SU-DHL-6 (cell line): ENCODE data around the gene TNFAIP8.
A peak's percentile ranks its signal among the peaks of the same experiment; 100 is the strongest.
"Not testable (repeated sequence)": the region's sequence is repeated elsewhere in the genome, so short reads cannot be mapped to it uniquely, and the experiment has no call there.

Experiments used
- H2AFZ ChIP-seq: fragments of 200-600 bp; sonication (generic); 2 replicates; pipeline ENCODE4 v1.6.1; 2014; ENCODE audit warnings: low read depth, mild to moderate bottlenecking, moderate library complexity, mixed read lengths, antibody characterized with exemption, low read length; ENCODE audit not compliant: severe bottlenecking
- H3F3A ChIP-seq: fragments of 200-600 bp; shearing (Covaris generic); 2 replicates; pipeline ENCODE4 v1.6.0; 2016; ENCODE audit warnings: antibody characterized with exemption, mild to moderate bottlenecking; ENCODE audit not compliant: insufficient read depth
- H3K27ac ChIP-seq: fragments of 200-600 bp; sonication (generic); 2 replicates; pipeline ENCODE4 v1.5.1; 2016; ENCODE audit warnings: low read depth, mild to moderate bottlenecking, low read length, moderate library complexity, mixed read lengths
- H3K27me3 ChIP-seq: fragments of 200-600 bp; sonication (generic), shearing (Covaris generic); 2 replicates; pipeline ENCODE4 v1.6.0; 2014; ENCODE audit warnings: mild to moderate bottlenecking, low read length
- H3K36me3 ChIP-seq: fragments of 200-600 bp; sonication (generic); 2 replicates; pipeline ENCODE4 v1.6.1; 2014; ENCODE audit warnings: mild to moderate bottlenecking, low read length, mixed read lengths
- H3K4me2 ChIP-seq: fragments of 300-600, 200-600 bp; shearing (Covaris generic), sonication (generic); 2 replicates; pipeline ENCODE4 v1.6.0; 2014; ENCODE audit warnings: low read length, low read depth, mild to moderate bottlenecking; ENCODE audit not compliant: poor library complexity, severe bottlenecking
- H3K4me3 ChIP-seq: fragments of 200-600 bp; sonication (generic); 2 replicates; pipeline ENCODE4 v1.5.1; 2014; ENCODE audit warnings: antibody characterized with exemption, low read length, mild to moderate bottlenecking, mixed read lengths; ENCODE audit not compliant: insufficient read depth, poor library complexity, severe bottlenecking
- H3K79me2 ChIP-seq: fragments of 200-600 bp; sonication (generic); 2 replicates; pipeline ENCODE4 v1.6.1; 2014; ENCODE audit warnings: mild to moderate bottlenecking, low read length, moderate library complexity; ENCODE audit not compliant: insufficient read depth
- H3K9ac ChIP-seq: fragments of 200-600 bp; sonication (generic); 2 replicates; pipeline ENCODE4 v1.7.0; 2014; ENCODE audit warnings: mild to moderate bottlenecking, low read length
- H3K9me2 ChIP-seq: fragments of 200-600 bp; sonication (generic); replicated peaks from 2 replicates; pipeline ENCODE4 v1.6.1; 2014; ENCODE audit warnings: low read length; ENCODE audit not compliant: insufficient read depth
- H3K9me3 ChIP-seq: fragments of 200-600 bp; sonication (generic); 2 replicates; pipeline ENCODE4 v1.6.1; 2014; ENCODE audit warnings: low read length, mixed read lengths; ENCODE audit not compliant: insufficient read depth
- H4K20me1 ChIP-seq: fragments of 200-600 bp; sonication (generic); 2 replicates; pipeline ENCODE4 v1.6.1; 2014; ENCODE audit warnings: low read depth, mild to moderate bottlenecking, antibody characterized with exemption, low read length, moderate library complexity, mixed read lengths
- EZH2phosphoT487 ChIP-seq: fragments of 200-600 bp; sonication (generic), shearing (Covaris generic); conservative IDR thresholded peaks from 2 replicates; pipeline ENCODE4 v1.6.1; 2018; ENCODE audit warnings: mild to moderate bottlenecking, antibody characterized with exemption, low read length, moderate library complexity, mixed read lengths
- TF ChIP-seq, protein P1 (sequence below): fragments of 200-600 bp; sonication (generic); IDR thresholded peaks from one replicate; pipeline ENCODE4 v1.5.1; 2017; ENCODE audit warnings: antibody characterized with exemption, mild to moderate bottlenecking, low read length, moderate library complexity; ENCODE audit not compliant: insufficient read depth, poor library complexity, severe bottlenecking

Gene TNFAIP8

DNA sequence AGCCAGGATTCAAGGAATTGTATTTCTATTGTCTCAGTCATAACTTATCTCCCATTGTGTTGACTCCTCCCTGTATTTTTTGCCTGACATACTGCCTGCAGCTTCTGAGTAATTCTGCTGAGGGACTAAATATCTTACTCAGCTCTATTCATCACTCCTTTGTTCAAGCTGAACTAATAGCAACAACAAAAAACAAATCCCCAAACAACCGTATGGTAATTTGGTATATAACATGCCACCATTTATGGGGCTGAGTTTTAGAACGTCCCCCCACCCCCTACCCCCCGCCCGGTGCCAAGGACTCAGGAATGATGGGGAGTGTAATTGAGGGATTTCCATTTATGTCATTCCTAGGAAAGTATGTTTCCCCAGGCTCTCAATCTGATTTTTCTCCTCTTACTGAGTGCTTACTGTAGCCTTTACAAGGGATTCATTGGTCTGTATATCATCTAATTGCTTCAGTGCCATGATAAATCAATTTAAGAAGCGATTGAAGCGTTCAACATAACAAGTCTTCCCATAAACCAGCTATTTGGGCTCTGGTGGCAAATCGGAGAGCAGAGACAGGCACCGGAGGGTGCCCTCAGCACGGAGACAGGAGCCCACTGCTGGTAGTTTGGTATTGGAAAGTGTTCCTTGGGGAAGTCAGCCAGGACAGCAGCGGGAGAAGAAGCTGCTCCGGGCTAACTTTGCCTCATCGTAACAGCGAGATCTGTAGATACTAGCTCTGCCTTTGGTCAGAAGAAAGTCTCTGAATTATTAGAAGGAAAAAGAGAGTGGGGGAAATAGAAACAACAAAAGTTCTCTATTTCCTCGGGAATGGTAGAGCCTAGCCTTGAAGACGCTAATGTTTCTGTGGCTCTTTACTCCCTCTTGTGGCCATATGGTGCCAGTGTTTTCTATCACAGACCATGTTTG, 55.8 kb downstream of the TNFAIP8 start:
- no peaks in the 10 kb centered on the region for H3K27me3 ChIP-seq
- no peaks in the 10 kb centered on the region; the same call in 1 of the 2 replicates for H3F3A ChIP-seq
- no peak for TF ChIP-seq EZH2phosphoT487
- TF ChIP-seq, protein P1, sequence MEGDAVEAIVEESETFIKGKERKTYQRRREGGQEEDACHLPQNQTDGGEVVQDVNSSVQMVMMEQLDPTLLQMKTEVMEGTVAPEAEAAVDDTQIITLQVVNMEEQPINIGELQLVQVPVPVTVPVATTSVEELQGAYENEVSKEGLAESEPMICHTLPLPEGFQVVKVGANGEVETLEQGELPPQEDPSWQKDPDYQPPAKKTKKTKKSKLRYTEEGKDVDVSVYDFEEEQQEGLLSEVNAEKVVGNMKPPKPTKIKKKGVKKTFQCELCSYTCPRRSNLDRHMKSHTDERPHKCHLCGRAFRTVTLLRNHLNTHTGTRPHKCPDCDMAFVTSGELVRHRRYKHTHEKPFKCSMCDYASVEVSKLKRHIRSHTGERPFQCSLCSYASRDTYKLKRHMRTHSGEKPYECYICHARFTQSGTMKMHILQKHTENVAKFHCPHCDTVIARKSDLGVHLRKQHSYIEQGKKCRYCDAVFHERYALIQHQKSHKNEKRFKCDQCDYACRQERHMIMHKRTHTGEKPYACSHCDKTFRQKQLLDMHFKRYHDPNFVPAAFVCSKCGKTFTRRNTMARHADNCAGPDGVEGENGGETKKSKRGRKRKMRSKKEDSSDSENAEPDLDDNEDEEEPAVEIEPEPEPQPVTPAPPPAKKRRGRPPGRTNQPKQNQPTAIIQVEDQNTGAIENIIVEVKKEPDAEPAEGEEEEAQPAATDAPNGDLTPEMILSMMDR: peak; percentile 52
- H3K9me2 ChIP-seq: no peaks in the 10 kb centered on the region
- H2AFZ ChIP-seq: peak overlapping the region; percentile 66
- H3K4me3 ChIP-seq: no peak overlapping the region
- no peaks in the 10 kb centered on the region for H3K9me3 ChIP-seq
- H3K79me2 ChIP-seq: no peaks in the 10 kb centered on the region
- no peaks in the 10 kb centered on the region for H3K36me3 ChIP-seq
- no peak overlapping the region for H3K27ac ChIP-seq
- peak overlapping the region; percentile 19; the same call in 1 of the 2 replicates for H3K9ac ChIP-seq
- H4K20me1 ChIP-seq: no peaks in the 10 kb centered on the region
- H3K4me2 ChIP-seq: peak overlapping the region; percentile 48

DNA sequence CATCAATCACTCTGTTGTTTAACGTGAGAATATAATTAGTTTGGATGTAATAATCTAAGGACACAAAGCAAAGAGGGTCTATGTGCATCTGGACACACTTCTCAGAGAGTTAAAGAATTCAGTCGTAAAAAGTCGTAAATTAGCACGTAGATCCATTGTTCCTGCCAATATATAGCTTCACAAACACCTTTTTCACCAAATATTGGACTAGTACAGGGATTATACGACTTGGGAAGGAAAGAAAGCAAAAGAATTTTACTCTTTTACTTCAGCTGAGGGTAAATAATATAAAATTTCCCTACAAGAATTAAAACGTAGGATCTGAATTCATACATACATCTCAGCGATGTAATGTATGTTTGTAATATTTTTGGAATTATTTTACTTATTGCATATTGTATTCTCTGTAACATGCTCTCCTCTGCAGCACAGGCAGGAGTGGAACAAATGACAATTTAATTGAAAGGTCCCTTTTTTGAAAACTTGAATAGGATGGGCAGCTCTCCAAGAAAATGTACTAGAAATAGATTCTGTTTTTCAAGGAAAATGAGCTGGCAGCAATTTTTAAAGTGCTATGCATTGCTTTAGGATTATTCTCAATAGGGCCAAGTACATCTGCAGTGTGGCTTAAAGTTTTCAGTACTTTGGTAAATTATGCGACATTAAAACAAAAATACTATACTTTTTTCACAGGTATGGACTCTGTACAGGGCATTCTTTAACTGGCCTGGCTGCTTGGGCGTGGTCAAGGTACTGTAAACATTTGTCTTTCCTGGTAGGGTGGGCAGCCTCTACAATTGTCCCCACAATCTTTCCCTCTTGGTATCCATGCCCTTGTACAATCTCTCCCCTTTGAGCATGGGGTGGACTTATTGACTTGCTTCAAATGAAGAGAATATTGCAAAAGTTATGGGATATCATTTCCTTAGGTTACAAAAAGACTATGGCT, 56.7 kb downstream of the TNFAIP8 start:
- Histone ChIP-seq H3K9me3 (no peaks in the 10 kb centered on the region), H3K4me3 (no peak overlapping the region), H3K36me3 (no peaks in the 10 kb centered on the region), H3K4me2 (no peak overlapping the region), H3K79me2 (no peaks in the 10 kb centered on the region), H3K9ac (no peak overlapping the region; the same call in 1 of the 2 replicates), H3K27ac (no peak overlapping the region), H3K9me2 (no peaks in the 10 kb centered on the region), H3F3A (no peaks in the 10 kb centered on the region; the same call in 1 of the 2 replicates), H4K20me1 (no peaks in the 10 kb centered on the region), H2AFZ (no peak overlapping the region), H3K27me3 (no peaks in the 10 kb centered on the region)
- TF ChIP-seq, protein P1: no peak
- TF ChIP-seq EZH2phosphoT487: no peak

DNA sequence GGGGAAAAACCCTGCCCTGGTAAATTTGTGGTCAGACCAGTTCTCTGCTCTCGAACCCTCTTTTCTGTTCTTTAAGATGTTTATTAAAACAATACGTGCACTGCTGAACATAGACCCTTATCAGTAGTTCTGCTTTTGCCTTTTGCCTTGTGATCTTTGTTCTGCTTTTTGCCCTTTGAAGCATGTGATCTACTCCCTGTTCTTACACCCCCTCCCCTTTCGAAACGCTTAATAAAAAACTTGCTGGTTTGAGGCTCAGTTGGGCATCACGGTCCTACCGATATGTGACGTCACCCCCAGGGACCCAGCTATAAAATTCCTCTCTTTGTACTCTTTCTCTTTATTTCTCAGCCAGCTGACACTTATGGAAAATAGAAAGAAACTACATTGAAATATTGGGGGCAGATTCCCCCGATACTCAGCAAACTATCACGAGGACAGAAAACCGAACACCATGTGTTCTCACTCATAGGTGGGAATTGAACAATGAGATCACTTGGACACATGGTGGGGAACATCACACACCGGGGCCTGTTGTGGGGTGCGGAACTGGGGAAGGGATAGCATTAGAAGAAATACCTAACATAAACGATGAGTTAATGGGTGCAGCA, 58.4 kb downstream of the TNFAIP8 start:
- not testable (repeated sequence) for H3K9ac ChIP-seq, H3K9me2 ChIP-seq, H3K27ac ChIP-seq, H3K9me3 ChIP-seq, H3K27me3 ChIP-seq, H3K4me2 ChIP-seq, H4K20me1 ChIP-seq, H2AFZ ChIP-seq, H3K4me3 ChIP-seq, H3K36me3 ChIP-seq, H3K79me2 ChIP-seq, H3F3A ChIP-seq
